Measurements from ENCODE around the gene NRTN.

DNA sequence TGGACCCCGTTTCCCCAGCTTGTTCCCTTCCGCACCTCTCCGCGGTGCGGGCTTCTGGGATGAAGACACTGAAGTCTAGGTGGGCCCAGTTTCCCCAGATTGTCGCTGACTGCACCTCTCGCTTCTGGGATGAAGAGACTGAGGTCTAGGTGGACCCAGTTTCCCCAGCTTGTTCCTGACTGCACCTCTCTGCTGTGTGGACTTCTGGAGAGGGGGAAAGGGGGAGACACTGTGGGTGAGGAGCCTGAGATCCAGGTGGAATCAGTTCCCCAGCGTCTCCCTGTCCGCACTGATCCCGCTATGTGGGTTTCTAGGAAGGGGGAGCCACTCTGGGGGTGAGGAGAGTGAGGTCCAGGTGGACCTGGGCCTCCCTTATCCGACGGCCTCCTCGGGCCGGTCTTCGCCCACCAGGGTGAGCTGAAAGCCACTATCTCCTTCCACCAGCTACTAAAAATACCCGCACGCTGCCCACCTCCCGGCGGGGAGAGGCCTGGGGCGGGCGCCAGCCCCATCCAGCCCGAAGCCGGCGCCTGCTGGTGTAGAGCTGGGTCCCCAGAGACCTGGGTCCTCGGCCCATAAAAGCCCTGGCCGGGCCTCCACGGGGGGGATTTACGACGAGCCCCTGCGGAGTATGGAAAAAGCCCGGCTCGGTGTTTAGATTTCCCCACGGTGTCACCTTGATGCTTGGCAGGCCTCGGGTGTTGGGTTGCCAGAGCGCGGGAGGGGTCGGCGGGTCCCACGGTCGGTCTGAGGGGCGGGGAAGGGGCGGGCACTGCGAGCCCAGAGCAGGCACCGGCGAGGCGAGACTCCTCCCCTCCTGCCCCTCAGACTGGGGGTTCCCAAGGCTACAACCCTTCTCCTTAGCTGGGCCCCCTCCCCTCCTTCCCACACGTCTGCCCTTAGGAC, 24.0 kb downstream of the NRTN start:
- TF ChIP-seq, protein P1, sequence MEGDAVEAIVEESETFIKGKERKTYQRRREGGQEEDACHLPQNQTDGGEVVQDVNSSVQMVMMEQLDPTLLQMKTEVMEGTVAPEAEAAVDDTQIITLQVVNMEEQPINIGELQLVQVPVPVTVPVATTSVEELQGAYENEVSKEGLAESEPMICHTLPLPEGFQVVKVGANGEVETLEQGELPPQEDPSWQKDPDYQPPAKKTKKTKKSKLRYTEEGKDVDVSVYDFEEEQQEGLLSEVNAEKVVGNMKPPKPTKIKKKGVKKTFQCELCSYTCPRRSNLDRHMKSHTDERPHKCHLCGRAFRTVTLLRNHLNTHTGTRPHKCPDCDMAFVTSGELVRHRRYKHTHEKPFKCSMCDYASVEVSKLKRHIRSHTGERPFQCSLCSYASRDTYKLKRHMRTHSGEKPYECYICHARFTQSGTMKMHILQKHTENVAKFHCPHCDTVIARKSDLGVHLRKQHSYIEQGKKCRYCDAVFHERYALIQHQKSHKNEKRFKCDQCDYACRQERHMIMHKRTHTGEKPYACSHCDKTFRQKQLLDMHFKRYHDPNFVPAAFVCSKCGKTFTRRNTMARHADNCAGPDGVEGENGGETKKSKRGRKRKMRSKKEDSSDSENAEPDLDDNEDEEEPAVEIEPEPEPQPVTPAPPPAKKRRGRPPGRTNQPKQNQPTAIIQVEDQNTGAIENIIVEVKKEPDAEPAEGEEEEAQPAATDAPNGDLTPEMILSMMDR (IDR thresholded peaks at IDR 0.05): no peak
- TF ChIP-seq POLR2AphosphoS5 (IDR thresholded peaks at IDR 0.05) (no peak), POLR2A (IDR thresholded peaks at IDR 0.05) (no peak), EP300 (IDR thresholded peaks at IDR 0.05) (no peak)
